ENCODE data around the gene KCNJ3.

GRCh38 chr2:154707994-154708575 lies 9.6 kb downstream of the KCNJ3 start:
- TF ChIP-seq POLR2AphosphoS5 (IDR thresholded peaks at IDR 0.05) (no peak), CTCF (IDR thresholded peaks at IDR 0.05) (no peak), EP300 (IDR thresholded peaks at IDR 0.05; ENCODE audit: low read depth) (no peak)

All from transverse colon (tissue), 4 donors.